OCI-LY7 (cell line): ENCODE results near the gene XPR1. TPM values are rescaled to one million over a fixed set of nuclear protein-coding genes. Genes with fewer than 3 reads are reported as not detected.

Experiments
- BruUV-seq: library from RNA; stranded (reverse); fragments of 400-500 nt; replicated peaks from 2 replicates; lab custom pipeline; 2021; lab: Mats Ljungman, UMichigan
- CTCF ChIA-PET: fragments of 300-600 bp; sonication (Branson Sonifier 250); formaldehyde crosslinking; loops from one replicate; lab custom pipeline; 2022; ENCODE audit warnings: antibody characterized with exemption; ENCODE audit not compliant: unreplicated experiment; lab: Charles Lee
- POLR2A ChIA-PET: fragments of 300-600 bp; sonication (Branson Sonifier 250); formaldehyde crosslinking; loops from one replicate; lab custom pipeline; 2022; ENCODE audit warnings: antibody characterized with exemption; lab: Charles Lee
- DNase-seq: peaks from one replicate; pipeline ENCODE4 v3.0.0-alpha.2; 2015; ENCODE audit warnings: low spot score
- H2AFZ ChIP-seq: fragments of 200-600 bp; sonication (generic), shearing (Covaris generic); 2 replicates; pipeline ENCODE4 v1.6.1; 2014; ENCODE audit warnings: mild to moderate bottlenecking, antibody characterized with exemption, low read length, moderate library complexity
- H3K27ac ChIP-seq: fragments of 200-600 bp; sonication (generic); 2 replicates; pipeline ENCODE4 v1.5.1; 2014; ENCODE audit warnings: mixed run types, low read depth, mild to moderate bottlenecking, moderate library complexity, low read length, inconsistent platforms; ENCODE audit not compliant: poor library complexity, severe bottlenecking
- H3K36me3 ChIP-seq: fragments of 200-600 bp; sonication (generic); 2 replicates; pipeline ENCODE4 v1.6.1; 2014; ENCODE audit warnings: mild to moderate bottlenecking, antibody characterized with exemption, low read length, moderate library complexity, mixed read lengths; ENCODE audit not compliant: insufficient read depth
- H3K4me1 ChIP-seq: fragments of 200-600 bp; sonication (generic); 2 replicates; pipeline ENCODE4 v1.5.1; 2014; ENCODE audit warnings: mild to moderate bottlenecking, low read length; ENCODE audit not compliant: insufficient read depth, poor library complexity, severe bottlenecking
- H3K4me2 ChIP-seq: fragments of 200-600 bp; sonication (generic); 2 replicates; pipeline ENCODE4 v1.6.1; 2014; ENCODE audit warnings: mild to moderate bottlenecking, low read length
- H3K4me3 ChIP-seq: fragments of 200-600 bp; sonication (generic); 2 replicates; pipeline ENCODE4 v1.5.1; 2014; ENCODE audit warnings: mild to moderate bottlenecking, low read depth, low read length; ENCODE audit not compliant: poor library complexity, severe bottlenecking
- H3K79me2 ChIP-seq: fragments of 200-600 bp; sonication (generic); 2 replicates; pipeline ENCODE4 v1.6.1; 2016; ENCODE audit warnings: low read depth, mild to moderate bottlenecking, low read length, moderate library complexity, mixed read lengths; ENCODE audit not compliant: insufficient read depth
- H3K9me2 ChIP-seq: fragments of 200-600 bp; sonication (generic); 2 replicates; pipeline ENCODE4 v1.6.1; 2016; ENCODE audit warnings: mild to moderate bottlenecking, low read length, mixed read lengths; ENCODE audit not compliant: insufficient read depth
- H3K9me3 ChIP-seq: fragments of 200-600 bp; sonication (generic); 2 replicates; pipeline ENCODE4 v1.6.1; 2014; ENCODE audit warnings: mild to moderate bottlenecking, mixed run types, low read length, mixed read lengths
- H4K20me1 ChIP-seq: fragments of 200-600 bp; sonication (generic); 2 replicates; pipeline ENCODE4 v1.6.1; 2014; ENCODE audit warnings: mild to moderate bottlenecking, antibody characterized with exemption, low read length, moderate library complexity, mixed read lengths; ENCODE audit not compliant: insufficient read depth
- CTCF ChIP-seq: fragments of 200-600 bp; sonication (generic); conservative IDR thresholded peaks from 2 replicates; pipeline ENCODE4 v1.5.1; 2014; ENCODE audit warnings: mild to moderate bottlenecking, antibody characterized with exemption, low read length, moderate library complexity, mixed read lengths
- EZH2phosphoT487 ChIP-seq: fragments of 200-600 bp; sonication (generic); IDR thresholded peaks from 2 replicates; pipeline ENCODE4 v1.6.1; 2018; ENCODE audit warnings: low read depth, borderline replicate concordance, mild to moderate bottlenecking, mixed run types, antibody characterized with exemption, low read length, moderate library complexity, mixed read lengths
- intact Hi-C: fragments of 100-400 bp; cut with micrococcal nuclease; formaldehyde crosslinking; loops from one replicate; pipeline ENCODE4 v1.10.0; 2022; ENCODE audit not compliant: unreplicated experiment
- total RNA-seq, 2 experiments: library from RNA; depleted of rRNA in 1 of 2; stranded (reverse); fragments of >200 nt in 1 of 2; shearing (Covaris generic) in 1 of 2; gene quantifications; 2 replicates each; pipeline ENCODE4 v1.2.3, GENCODE V29; 2014 to 2022

The XPR1 gene
- total RNA-seq, 2 experiments from 2014 or later: 8.6 to 17.2 TPM

DNA sequence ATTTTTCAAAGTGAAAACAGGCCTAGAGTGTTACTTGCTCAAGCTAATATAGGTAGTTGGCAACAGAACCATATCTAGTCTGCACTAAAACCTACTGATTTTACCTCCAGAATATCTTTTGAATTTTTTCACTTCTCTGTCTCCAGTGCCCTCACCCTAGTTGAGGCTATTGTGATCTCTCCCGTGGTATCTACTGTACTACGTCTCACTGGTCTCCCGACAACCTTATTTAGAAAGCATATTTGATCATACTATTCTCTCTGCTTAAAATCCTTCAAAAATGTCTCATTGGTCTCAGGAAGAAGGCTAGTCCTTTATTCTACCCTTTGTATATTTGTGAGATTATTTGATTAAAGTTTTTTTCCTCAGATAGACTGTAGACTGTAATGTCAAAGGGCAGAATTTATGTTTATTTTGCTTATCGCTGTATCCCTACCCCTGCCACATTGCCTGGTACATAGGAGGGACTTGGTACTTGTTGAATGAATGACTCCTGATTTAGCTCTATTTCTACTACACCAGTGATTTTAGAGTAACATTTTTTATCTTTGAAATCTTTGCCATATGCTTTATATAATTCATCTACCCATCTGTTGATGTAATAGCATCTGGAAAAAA lies 145.4 kb downstream of the XPR1 start:
- CTCF ChIA-PET: no interaction called here

DNA sequence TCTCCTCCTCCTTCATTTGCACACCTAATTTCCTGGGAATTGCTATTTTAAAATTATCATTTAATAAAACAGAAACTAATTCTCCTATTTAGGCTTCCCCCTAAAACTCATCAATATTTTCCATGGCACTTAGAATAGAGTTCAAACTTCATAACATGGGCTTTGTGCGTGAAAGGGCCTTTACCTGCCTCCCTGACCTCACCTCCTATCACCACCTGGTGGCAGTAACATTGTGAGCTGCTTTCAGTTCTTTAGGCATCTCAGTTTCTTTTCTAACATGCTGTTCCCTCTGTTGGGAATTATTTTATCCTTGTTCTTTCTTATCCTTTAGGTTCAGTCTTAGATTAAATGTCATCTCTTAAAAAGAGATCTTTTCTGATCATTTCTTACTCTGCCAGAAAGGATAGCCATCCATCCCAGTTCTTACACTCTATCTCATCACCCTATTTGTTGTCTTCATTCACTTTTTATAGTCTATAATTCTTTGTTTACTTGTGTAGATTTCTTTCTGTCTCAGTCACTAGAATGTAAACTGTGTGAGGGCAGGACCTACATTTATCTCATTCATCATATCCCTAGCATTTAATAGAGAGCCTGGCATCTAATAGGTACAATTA lies 147.1 kb downstream of the XPR1 start:
- Histone ChIP-seq H3K27ac (no peak overlapping the region), H3K4me2 (no peak overlapping the region), H3K9me3 (no peaks in the 10 kb centered on the region), H2AFZ (no peak overlapping the region), H4K20me1 (no peaks in the 10 kb centered on the region), H3K79me2 (no peaks in the 10 kb centered on the region), H3K36me3 (no peaks in the 10 kb centered on the region), H3K4me3 (no peak overlapping the region), H3K9me2 (no peaks in the 10 kb centered on the region), H3K4me1 (no peaks in the 10 kb centered on the region)
- TF ChIP-seq CTCF: peak; percentile 79
- no peak for TF ChIP-seq EZH2phosphoT487
- DNase-seq: peak; percentile 25
- ChIA-PET CTCF (no interaction called here), POLR2A (interaction anchor here (0.5 kb wide), 1 partner anchor 1397 kb away, joined by 3 read pairs; no protein-coding TSS in a partner anchor)
- intact Hi-C loops: loop anchor here (5.0 kb wide), 1 partner anchor 83 kb away; no protein-coding TSS in a partner anchor
- BruUV-seq: no TSS peak

More for the DNA sequence above, 145.4 kb downstream of the XPR1 start:
- no peaks in the 10 kb centered on the region for H3K9me3 ChIP-seq
- H3K9me2 ChIP-seq: no peaks in the 10 kb centered on the region
- intact Hi-C loops: loop anchor here (5.0 kb wide), 1 partner anchor 85 kb away; no protein-coding TSS in a partner anchor
- no peak for DNase-seq
- BruUV-seq: no TSS peak
- TF ChIP-seq CTCF (no peak), EZH2phosphoT487 (no peak)
- no peak overlapping the region for H3K27ac ChIP-seq
- no peak overlapping the region for H3K4me3 ChIP-seq
- no peak overlapping the region for H3K4me2 ChIP-seq
- H3K79me2 ChIP-seq: no peaks in the 10 kb centered on the region
- H3K36me3 ChIP-seq: no peaks in the 10 kb centered on the region
- H3K4me1 ChIP-seq: no peaks in the 10 kb centered on the region
- no peaks in the 10 kb centered on the region for H4K20me1 ChIP-seq
- no peak overlapping the region for H2AFZ ChIP-seq
- POLR2A ChIA-PET: interaction anchor here (0.5 to 0.6 kb wide), 3 partner anchors 9 to 172 kb away, joined by 3 to 11 read pairs (median 5); no protein-coding TSS in a partner anchor

- no peak for DNase-seq
- H3K36me3 ChIP-seq: no peaks in the 10 kb centered on the region
- no peaks in the 10 kb centered on the region for H4K20me1 ChIP-seq
- ChIA-PET CTCF (no interaction called here), POLR2A (no interaction called here)
- H3K4me3 ChIP-seq: no peak overlapping the region
- no peaks in the 10 kb centered on the region for H3K9me2 ChIP-seq
- no peaks in the 10 kb centered on the region for H3K4me1 ChIP-seq
- no TSS peak for BruUV-seq
- H2AFZ ChIP-seq: no peak overlapping the region
- no peaks in the 10 kb centered on the region for H3K9me3 ChIP-seq
- no peaks in the 10 kb centered on the region for H3K79me2 ChIP-seq
- H3K27ac ChIP-seq: no peak overlapping the region
- TF ChIP-seq CTCF: no peak
- no peak for TF ChIP-seq EZH2phosphoT487
- intact Hi-C loops: loop anchor here (5.0 kb wide), 1 partner anchor 83 kb away; no protein-coding TSS in a partner anchor
- no peak overlapping the region for H3K4me2 ChIP-seq
Measured at GRCh38 chr1:180779584-180779983, 147.8 kb downstream of the XPR1 start.
